Mesendoderm (in vitro differentiated cells): ENCODE results near the gene CAMK4.
"Not testable (repeated sequence)": the region's sequence is repeated elsewhere in the genome, so short reads cannot be mapped to it uniquely, and the experiment has no call there.

Source experiments
- DNase-seq: peaks from one replicate; pipeline ENCODE4 v3.0.0; 2013
- H2AK5ac ChIP-seq: 2 replicates; pipeline ENCODE4 v1.6.1; 2013; ENCODE audit warnings: low read length, inconsistent platforms
- H2BK120ac ChIP-seq: 2 replicates; pipeline ENCODE4 v1.6.1; 2013; ENCODE audit warnings: low read depth, mild to moderate bottlenecking, low read length, moderate library complexity, mixed read lengths
- H2BK15ac ChIP-seq: replicated peaks from 2 replicates; pipeline ENCODE4 v1.6.1; 2013; ENCODE audit warnings: low read depth, mild to moderate bottlenecking, moderate library complexity
- H2BK5ac ChIP-seq: 2 replicates; pipeline ENCODE4 v1.6.1; 2013; ENCODE audit warnings: low read length, inconsistent platforms
- H3K18ac ChIP-seq: 2 replicates; pipeline ENCODE4 v1.6.1; 2013; ENCODE audit warnings: mild to moderate bottlenecking, low read length, mixed read lengths
- H3K23ac ChIP-seq: one replicate; pipeline ENCODE4 v1.6.1; 2013; ENCODE audit warnings: low read length
- H3K27ac ChIP-seq: 2 replicates; pipeline ENCODE4 v1.5.1; 2013; ENCODE audit warnings: low read depth, mild to moderate bottlenecking, inconsistent platforms, low read length, moderate library complexity
- H3K27me3 ChIP-seq: 2 replicates; pipeline ENCODE4 v1.6.1; 2013; ENCODE audit warnings: low read length, control low read depth, mild to moderate bottlenecking, inconsistent platforms; ENCODE audit not compliant: insufficient read depth, poor library complexity
- H3K36me3 ChIP-seq: 2 replicates; pipeline ENCODE4 v1.6.1; 2013; ENCODE audit warnings: low read length, inconsistent platforms; ENCODE audit not compliant: control insufficient read depth, insufficient read depth
- H3K4ac ChIP-seq: one replicate; pipeline ENCODE4 v1.6.1; 2013; ENCODE audit warnings: low read depth, mild to moderate bottlenecking, low read length, moderate library complexity
- H3K4me1 ChIP-seq: 2 replicates; pipeline ENCODE4 v1.6.1; 2013; ENCODE audit warnings: low read depth, low read length, inconsistent platforms; ENCODE audit not compliant: control insufficient read depth
- H3K4me2 ChIP-seq: 2 replicates; pipeline ENCODE4 v1.6.1; 2013; ENCODE audit warnings: low read length
- H3K4me3 ChIP-seq: 2 replicates; pipeline ENCODE4 v1.5.1; 2013; ENCODE audit warnings: mild to moderate bottlenecking, low read length
- H3K56ac ChIP-seq: one replicate; pipeline ENCODE4 v1.6.1; 2013; ENCODE audit warnings: low read length
- H3K79me1 ChIP-seq: 2 replicates; pipeline ENCODE4 v1.6.1; 2013; ENCODE audit warnings: low read length, inconsistent platforms
- H3K79me2 ChIP-seq: 2 replicates; pipeline ENCODE4 v1.6.1; 2013; ENCODE audit warnings: mild to moderate bottlenecking, low read length; ENCODE audit not compliant: control insufficient read depth, insufficient read depth
- H3K9ac ChIP-seq: 2 replicates; pipeline ENCODE4 v1.6.1; 2013; ENCODE audit warnings: low read length, inconsistent platforms
- H4K5ac ChIP-seq: one replicate; pipeline ENCODE4 v1.6.1; 2013; ENCODE audit warnings: low read length
- H4K8ac ChIP-seq: one replicate; pipeline ENCODE4 v1.6.1; 2013; ENCODE audit warnings: low read depth, mild to moderate bottlenecking, control low read depth, low read length, moderate library complexity
- WGBS: extraction: QIAGEN DNeasy Blood & Tissue Kit; methylation state at CpG from one replicate; pipeline ENCODE4 v1.1.7; 2013; ENCODE audit warnings: low lambda C conversion rate, missing lambda C conversion rate; ENCODE audit not compliant: insufficient coverage; ENCODE audit errors: extremely low coverage; 5-methylcytosine and 5-hydroxymethylcytosine counted together

Gene CAMK4

GRCh38 chr5:111302043-111302442 is 77.9 kb downstream of the CAMK4 start:
- H2AK5ac ChIP-seq, H3K36me3 ChIP-seq, H3K4ac ChIP-seq, H3K4me1 ChIP-seq, DNase-seq, H3K79me2 ChIP-seq, H3K4me3 ChIP-seq, H4K5ac ChIP-seq, H3K79me1 ChIP-seq, H2BK15ac ChIP-seq, H3K4me2 ChIP-seq, H4K8ac ChIP-seq, H3K27ac ChIP-seq, H2BK5ac ChIP-seq, H3K23ac ChIP-seq, H3K56ac ChIP-seq, H2BK120ac ChIP-seq, H3K27me3 ChIP-seq, H3K18ac ChIP-seq, H3K9ac ChIP-seq: not testable (repeated sequence)
- WGBS: no CpG with 5 or more reads among the region's 15 CpGs

- no peak overlapping the region for H3K27ac ChIP-seq
- no peak overlapping the region for H3K18ac ChIP-seq
- H3K27me3 ChIP-seq: no peaks in the 10 kb centered on the region
- H4K8ac ChIP-seq: no peak overlapping the region
- H3K79me1 ChIP-seq: no peaks in the 10 kb centered on the region
- no peak overlapping the region for H2AK5ac ChIP-seq
- no peak overlapping the region for H2BK120ac ChIP-seq
- H3K36me3 ChIP-seq: no peaks in the 10 kb centered on the region
- H3K79me2 ChIP-seq: no peaks in the 10 kb centered on the region
- no peak overlapping the region for H3K4me3 ChIP-seq
- H3K23ac ChIP-seq: no peak overlapping the region
- H3K4ac ChIP-seq: no peak overlapping the region
- peaks cover 2% of the 10 kb centered on the region for H3K4me1 ChIP-seq
- no peak overlapping the region for H3K4me2 ChIP-seq
- H3K56ac ChIP-seq: no peak overlapping the region
- no CpG with 5 or more reads among the region's 4 CpGs for WGBS
- no peak overlapping the region for H2BK15ac ChIP-seq
- no peak overlapping the region for H4K5ac ChIP-seq
- DNase-seq: peak; percentile 61
- H2BK5ac ChIP-seq: no peak overlapping the region
- no peak overlapping the region for H3K9ac ChIP-seq
Observed at GRCh38 chr5:111308951-111309350, 84.8 kb downstream of the CAMK4 start.

GRCh38 chr5:111309384-111309783 is 85.2 kb downstream of the CAMK4 start:
- Histone ChIP-seq H3K27ac (no peak overlapping the region), H3K18ac (no peak overlapping the region), H3K9ac (no peak overlapping the region), H2BK15ac (no peak overlapping the region), H4K8ac (no peak overlapping the region), H3K4me3 (no peak overlapping the region), H3K79me1 (no peaks in the 10 kb centered on the region), H3K4ac (no peak overlapping the region), H3K4me1 (peaks cover 2% of the 10 kb centered on the region), H3K36me3 (no peaks in the 10 kb centered on the region), H2AK5ac (no peak overlapping the region), H2BK120ac (no peak overlapping the region), H3K79me2 (no peaks in the 10 kb centered on the region), H4K5ac (no peak overlapping the region), H3K27me3 (no peaks in the 10 kb centered on the region), H3K4me2 (no peak overlapping the region), H3K56ac (no peak overlapping the region), H2BK5ac (no peak overlapping the region), H3K23ac (no peak overlapping the region)
- peak; percentile 6 for DNase-seq
- no CpG with 5 or more reads among the region's 2 CpGs for WGBS

GRCh38 chr5:111310711-111311620 is 86.8 kb downstream of the CAMK4 start:
- Histone ChIP-seq H4K5ac (no peak overlapping the region), H3K79me2 (no peaks in the 10 kb centered on the region), H2BK5ac (no peak overlapping the region), H3K36me3 (no peaks in the 10 kb centered on the region), H3K9ac (no peak overlapping the region), H4K8ac (no peak overlapping the region), H3K79me1 (no peaks in the 10 kb centered on the region), H3K4ac (no peak overlapping the region), H3K4me1 (peaks cover 2% of the 10 kb centered on the region), H3K27ac (no peak overlapping the region), H3K56ac (no peak overlapping the region), H3K4me3 (no peak overlapping the region), H2AK5ac (no peak overlapping the region), H3K27me3 (no peaks in the 10 kb centered on the region), H3K18ac (no peak overlapping the region), H2BK120ac (no peak overlapping the region), H2BK15ac (no peak overlapping the region), H3K4me2 (no peak overlapping the region), H3K23ac (no peak overlapping the region)
- no CpG with 5 or more reads among the region's 6 CpGs for WGBS
- no peak for DNase-seq

- H3K9ac ChIP-seq: no peak overlapping the region
- H3K56ac ChIP-seq: no peak overlapping the region
- H3K27ac ChIP-seq: no peak overlapping the region
Observed at GRCh38 chr5:111311666-111312065, 87.5 kb downstream of the CAMK4 start.

More at GRCh38 chr5:111311666-111312065, 87.5 kb downstream of the CAMK4 start:
- Histone ChIP-seq H3K4ac (no peak overlapping the region), H2BK5ac (no peak overlapping the region), H2AK5ac (no peak overlapping the region), H3K23ac (no peak overlapping the region), H3K18ac (no peak overlapping the region), H4K8ac (no peak overlapping the region), H3K4me2 (no peak overlapping the region), H3K27me3 (no peaks in the 10 kb centered on the region), H3K4me1 (peaks cover 2% of the 10 kb centered on the region), H2BK15ac (no peak overlapping the region), H3K79me1 (no peaks in the 10 kb centered on the region), H3K79me2 (no peaks in the 10 kb centered on the region), H2BK120ac (no peak overlapping the region), H3K36me3 (no peaks in the 10 kb centered on the region), H3K4me3 (no peak overlapping the region), H4K5ac (no peak overlapping the region)
- no peak for DNase-seq
- no CpG with 5 or more reads among the region's 1 CpG for WGBS
